NCI-H82 treated with DMSO at 0.1 percent for 48 hours (cell line): ENCODE data around the gene LMO3.
A peak's percentile ranks its signal among the peaks of the same experiment; 100 is the strongest.

ENCODE experiments used
- DNase-seq: peaks from one replicate; lab custom pipeline; 2025; ENCODE audit not compliant: unreplicated experiment; lab: John Stamatoyannopoulos, UW

The LMO3 gene

DNA sequence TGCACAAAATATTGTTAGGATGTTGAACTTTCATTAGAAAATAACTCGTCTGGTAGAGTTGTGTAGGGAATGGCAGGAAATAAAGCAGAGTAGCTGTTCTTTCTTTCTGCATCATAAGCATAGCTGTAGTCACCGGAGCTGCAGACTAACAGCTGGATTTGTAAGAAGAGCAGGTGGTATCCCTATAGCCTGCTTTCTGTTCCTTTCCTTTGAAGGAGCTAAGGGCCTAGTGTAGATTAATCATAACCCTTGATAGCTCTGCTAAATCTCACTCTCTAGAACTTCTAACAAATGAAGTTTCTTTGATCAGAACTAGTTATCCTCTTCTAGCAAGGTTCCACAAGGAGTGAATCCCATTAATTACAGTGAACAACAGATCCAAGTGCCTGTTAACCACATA, 3.5 kb downstream of the LMO3 start:
- DNase-seq, result no peak

DNA sequence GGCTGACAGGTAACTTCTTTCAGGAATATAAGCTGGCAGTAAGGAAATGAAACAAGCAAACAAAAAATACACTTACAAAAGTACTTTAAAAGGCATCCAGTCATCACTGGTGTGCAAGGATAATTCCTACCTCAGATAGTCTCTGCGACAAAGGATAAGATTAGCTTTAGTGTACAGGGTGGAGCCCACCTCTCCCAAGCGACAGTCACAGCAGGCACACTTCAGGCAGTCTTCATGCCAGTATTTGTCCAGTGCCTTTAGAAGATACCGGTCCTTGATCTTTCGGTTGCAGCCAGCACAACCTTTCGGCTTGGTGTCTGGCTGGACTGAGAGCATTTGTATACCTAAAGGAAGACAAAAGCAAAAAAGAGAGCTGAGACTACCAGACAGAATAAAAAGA, 5.4 kb downstream of the LMO3 start:
- no peak for DNase-seq

DNA sequence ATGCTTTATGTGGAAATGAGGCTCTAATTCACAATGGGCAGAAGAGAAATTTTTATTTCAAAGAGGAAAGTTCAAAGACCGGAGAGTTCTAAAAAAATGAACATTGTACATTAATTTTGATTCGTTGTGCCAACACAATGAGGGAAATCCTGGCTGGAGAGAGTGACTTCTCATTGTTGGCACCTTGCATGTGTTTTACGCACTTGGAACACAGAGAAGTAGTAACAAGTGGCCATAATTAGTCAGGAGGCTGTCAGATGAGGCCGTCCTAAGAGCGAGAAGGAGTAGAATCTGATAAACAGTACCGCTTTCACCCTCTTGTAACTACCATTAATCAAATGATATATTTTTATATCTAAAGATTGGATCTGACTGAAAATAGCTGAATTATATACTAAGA, 6.9 kb downstream of the LMO3 start:
- DNase-seq, result no peak

- DNase-seq, result no peak
These were observed 11.2 kb downstream of the LMO3 start for GRCh38 chr12:16594797-16595196.

DNA sequence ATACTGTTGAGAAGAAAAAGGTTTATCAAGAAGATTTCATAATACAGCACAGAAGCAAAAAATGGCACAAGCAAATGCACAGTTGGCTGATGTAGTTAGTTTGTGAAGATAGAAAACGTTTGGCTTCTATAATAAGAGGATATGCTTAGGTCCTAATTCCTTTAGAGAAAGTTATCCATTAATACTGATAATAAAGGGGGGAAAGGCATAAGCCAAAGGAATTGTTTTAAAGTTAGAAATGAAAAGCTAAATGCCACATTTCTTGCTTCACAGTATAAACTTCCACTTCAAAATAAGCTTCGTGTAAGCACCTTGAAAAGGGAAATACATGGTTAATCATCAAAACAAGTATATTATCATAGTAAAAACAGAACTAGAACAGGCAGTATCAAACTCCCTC, 12.4 kb downstream of the LMO3 start:
- no peak for DNase-seq

GRCh38 chr12:16590645-16591044, 15.3 kb downstream of the LMO3 start:
- DNase-seq, result no peak

GRCh38 chr12:16588812-16589211, 17.1 kb downstream of the LMO3 start:
- no peak for DNase-seq

DNA sequence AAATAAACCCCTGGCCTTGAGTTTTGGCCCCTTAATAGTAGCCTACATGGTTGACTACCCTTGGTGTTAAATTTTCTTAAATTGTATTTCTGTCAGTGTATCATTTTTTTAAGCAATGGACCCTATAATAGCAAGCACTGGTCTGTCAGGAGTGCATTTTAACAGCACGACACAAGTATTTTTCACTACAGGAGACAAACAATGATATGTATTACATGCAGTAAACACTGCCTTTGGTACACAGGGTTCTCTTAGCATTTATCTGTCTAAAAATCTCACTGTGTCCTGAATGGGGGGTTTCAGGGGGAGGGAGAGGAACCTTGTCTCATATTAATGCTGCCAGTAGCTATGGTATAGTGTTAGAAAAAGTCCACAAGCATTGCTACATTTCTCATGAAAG, 18.4 kb downstream of the LMO3 start:
- DNase-seq, result no peak

- DNase-seq, result no peak
These were observed 18.9 kb downstream of the LMO3 start for GRCh38 chr12:16587110-16587453.

- DNase-seq, result no peak
These were observed 19.4 kb downstream of the LMO3 start for GRCh38 chr12:16586350-16587109.

DNA sequence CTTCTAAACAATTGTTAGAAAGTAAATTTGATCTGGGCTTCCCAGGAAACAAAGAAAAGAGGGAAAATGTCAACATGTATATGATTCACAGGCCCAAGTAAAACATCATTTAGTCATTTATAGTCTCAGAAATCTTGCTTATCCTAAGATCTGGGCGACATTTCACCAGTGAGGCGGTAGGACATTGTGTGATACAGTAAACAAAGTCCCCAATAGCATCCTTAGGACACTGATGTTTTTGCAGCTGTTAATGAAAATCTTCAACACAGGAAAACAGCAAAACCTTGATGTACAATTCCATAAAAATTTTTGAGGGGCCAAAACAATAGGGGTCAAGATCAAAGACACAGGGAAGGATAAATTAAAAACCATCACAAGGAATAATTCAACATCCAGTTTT, 20.2 kb downstream of the LMO3 start:
- no peak for DNase-seq

GRCh38 chr12:16583969-16584745, 21.8 kb downstream of the LMO3 start:
- DNase-seq, result no peak

DNA sequence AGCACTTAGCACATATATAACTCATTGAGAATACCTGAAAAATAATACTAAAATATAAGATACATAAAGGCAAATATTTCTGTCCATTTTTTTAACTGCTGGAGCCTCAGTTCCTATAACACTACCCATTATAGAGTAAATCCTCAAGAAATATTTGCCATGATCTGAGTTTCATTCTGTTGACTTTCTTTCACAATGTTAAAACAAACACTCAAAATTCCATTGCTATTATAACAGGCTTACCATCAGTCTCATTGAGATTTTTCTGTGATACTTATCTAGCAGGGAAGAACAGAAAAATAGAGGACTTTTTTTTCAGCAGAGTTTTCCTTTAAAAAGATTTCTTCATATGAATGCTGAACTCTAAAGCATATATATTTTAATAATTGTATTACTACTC, 24.5 kb downstream of the LMO3 start:
- DNase-seq, result no peak

- DNase-seq, result no peak
These were observed 26.9 kb downstream of the LMO3 start for GRCh38 chr12:16579041-16579440.

GRCh38 chr12:16573398-16574077, 32.4 kb downstream of the LMO3 start:
- peak; percentile 94 for DNase-seq

DNA sequence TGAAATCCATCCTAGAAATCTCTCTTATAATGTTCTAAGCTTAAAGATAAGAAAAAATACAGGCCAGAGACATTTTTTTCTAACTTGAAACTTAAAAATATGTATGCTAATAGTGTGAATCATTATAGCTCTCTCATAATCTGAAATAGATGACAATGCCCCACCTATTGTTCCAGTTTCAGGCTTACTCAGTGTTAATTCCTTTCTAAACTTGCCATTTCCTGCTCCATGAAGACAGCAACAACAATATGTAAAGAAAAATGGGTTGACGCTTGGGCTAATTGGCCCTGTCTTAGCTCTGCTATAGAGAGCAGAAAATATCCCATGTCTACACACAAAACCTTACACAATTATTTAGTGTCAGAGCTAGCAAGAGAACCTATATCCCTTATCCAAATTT, 37.1 kb downstream of the LMO3 start:
- no peak for DNase-seq

DNA sequence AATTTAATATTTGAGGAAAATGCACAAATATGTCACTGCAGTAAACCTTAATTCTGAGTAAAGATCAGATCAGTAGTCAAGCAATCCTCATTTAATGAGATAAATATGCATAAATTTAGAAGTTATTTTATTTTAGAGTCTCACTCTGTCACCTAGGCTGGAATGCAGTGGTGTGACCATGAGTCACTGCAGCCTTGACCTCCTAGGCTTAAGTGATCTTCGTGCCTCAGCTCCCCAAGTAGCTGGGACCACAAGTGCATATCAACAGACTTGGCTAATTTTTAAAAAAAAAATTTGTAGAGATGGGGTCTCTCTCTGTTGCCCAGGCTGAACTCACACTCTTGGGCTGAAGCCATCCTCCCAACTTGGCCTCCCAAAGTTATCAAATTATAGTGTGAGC, 41.3 kb downstream of the LMO3 start:
- DNase-seq, result no peak

- no peak for DNase-seq
These were observed 42.5 kb downstream of the LMO3 start for GRCh38 chr12:16563504-16563903.

DNA sequence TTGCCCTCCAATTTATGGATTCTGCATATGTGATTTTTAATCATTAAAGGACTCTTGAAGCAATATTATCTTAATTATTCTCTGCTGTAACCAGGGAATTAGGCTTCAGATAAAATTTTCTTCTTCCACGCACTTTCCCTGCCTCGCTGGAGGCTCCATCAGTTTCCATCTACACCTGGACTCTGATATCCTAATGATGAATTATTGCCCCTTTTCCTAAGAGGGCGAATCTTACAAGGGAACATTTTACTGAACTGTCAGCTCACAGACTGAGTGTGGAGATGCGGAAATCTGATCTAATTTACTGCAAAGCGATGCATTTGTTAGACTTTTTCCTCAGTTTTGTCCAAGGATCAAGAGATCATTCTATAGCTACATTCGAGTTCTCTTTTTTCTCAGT, 43.0 kb downstream of the LMO3 start:
- DNase-seq, result no peak

DNA sequence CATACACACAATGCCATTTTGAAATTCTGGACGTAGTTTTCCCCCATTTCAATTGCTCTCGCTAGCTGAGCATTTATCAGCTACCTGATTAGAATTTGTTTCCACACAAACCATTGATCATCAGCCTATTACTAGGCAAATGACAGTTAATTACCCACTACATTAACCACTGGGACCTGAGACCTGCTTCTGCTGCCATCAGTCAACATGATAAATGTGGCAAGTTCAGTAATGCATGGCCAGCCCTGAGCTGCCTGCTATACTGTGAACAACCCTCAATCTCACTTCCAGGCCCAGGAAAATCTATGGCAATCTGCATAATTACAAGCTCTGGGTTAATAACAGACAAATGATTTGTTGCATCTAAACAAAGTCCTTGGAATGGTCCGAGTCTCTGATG, 43.5 kb downstream of the LMO3 start:
- no peak for DNase-seq

DNA sequence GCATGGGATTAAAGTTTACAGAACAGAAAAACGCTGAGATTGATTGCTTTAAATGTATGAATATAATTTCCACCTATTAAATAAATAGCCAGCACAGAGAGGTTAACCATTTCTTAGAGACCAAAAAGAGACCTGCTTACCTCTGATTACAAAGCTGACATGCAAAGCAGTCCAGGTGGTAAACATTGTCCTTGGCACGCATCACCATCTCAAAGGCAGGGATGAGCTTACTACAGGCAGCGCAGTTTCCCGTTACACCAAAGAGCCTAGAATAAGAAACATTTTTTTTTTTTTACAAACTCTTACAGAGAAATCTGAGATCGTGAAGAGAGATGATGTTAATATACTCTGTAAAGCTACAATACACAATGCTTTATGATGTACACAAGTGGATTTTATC, 45.7 kb downstream of the LMO3 start:
- no peak for DNase-seq

- DNase-seq, result no peak
These were observed 50.3 kb downstream of the LMO3 start for GRCh38 chr12:16555630-16556029.
